Stimulated activated CD4-positive, alpha-beta T cell treated with anti-CD3 and anti-CD28 coated beads, TNF-alpha, amount 100 ng/mL, for 4 hours (primary cell): Measurements from ENCODE around the gene VMAC.
A peak's percentile ranks its signal among the peaks of the same experiment; 100 is the strongest.
"Not testable (repeated sequence)": the region's sequence is repeated elsewhere in the genome, so short reads cannot be mapped to it uniquely, and the experiment has no call there.

Source experiments
- DNase-seq, 3 experiments: peaks; one replicate each; pipeline ENCODE4 v3.0.0-alpha.2; 2020; ENCODE audit warnings: low read depth in 3 of 3

Gene VMAC, protein sequence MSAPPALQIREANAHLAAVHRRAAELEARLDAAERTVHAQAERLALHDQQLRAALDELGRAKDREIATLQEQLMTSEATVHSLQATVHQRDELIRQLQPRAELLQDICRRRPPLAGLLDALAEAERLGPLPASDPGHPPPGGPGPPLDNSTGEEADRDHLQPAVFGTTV

GRCh38 chr19:5904352-5905113, at the start of gene VMAC:
Gene VMAC (plus strand): TSS chr19:5904872. CDS start chr19:5904891, 19 bp downstream.
- peak; percentile 99 to 100 (median 99) for DNase-seq

DNA sequence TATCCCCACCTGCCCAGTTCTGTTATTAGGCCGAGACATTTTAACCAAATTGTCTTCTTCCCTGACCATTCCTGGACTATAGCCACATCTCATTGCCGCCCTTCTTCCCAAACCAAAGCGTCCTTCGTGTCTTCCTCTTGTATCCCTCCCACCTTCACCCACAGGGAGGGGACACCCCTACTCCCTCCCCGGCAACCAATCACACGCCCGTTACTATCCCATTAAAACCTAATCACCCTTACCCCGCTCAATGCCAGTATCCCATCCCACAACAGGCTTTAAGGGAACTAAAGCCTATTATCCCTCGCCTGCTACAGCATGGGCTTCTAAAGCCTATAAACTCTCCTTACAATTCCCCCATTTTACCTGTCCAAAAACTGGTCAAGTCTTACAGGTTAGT, 49.5 kb upstream of the VMAC start:
- not testable (repeated sequence) for DNase-seq

DNA sequence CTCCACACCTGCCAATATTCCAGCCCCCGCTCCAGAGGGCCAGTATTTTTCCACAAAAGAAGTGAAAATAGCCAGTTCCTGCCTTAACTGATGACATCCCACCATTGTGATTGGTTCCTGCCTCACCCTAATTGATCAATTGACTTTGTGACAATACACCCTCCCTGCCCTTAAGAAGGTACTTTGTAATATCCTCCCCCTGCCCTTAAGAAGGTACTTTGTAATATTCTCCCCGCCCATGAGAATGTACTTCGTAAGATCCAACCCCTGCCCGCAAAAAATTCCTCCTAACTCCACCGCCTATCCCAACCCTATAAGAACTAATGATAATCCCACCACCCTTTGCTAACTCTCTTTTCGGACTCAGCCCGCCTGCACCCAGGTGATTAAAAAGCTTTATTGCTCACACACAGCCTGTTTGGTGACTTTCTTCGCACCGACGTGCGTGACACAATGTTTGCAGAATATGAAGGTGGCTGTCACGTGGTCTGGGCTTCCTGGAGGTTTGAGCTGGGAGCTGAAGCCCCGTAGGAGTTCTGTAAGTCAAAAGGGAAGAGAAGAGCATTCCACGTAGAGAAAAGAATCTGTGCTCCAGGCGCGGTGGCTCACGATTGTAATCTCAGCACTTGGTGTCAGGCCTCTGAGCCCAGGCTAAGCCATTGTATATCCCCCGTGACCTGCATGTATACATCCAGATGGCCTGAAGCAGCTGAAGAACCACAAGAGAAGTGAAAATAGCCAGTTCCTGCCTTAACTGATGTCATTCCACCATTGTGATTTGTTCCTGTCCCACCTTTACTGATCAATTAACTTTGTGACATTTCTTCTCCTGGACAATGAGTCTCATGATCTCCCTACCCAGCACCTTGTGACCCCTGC, 47.2 kb upstream of the VMAC start:
- DNase-seq: no peak

- DNase-seq: no peak
Observed at GRCh38 chr19:5863030-5863665, 41.5 kb upstream of the VMAC start.

DNA sequence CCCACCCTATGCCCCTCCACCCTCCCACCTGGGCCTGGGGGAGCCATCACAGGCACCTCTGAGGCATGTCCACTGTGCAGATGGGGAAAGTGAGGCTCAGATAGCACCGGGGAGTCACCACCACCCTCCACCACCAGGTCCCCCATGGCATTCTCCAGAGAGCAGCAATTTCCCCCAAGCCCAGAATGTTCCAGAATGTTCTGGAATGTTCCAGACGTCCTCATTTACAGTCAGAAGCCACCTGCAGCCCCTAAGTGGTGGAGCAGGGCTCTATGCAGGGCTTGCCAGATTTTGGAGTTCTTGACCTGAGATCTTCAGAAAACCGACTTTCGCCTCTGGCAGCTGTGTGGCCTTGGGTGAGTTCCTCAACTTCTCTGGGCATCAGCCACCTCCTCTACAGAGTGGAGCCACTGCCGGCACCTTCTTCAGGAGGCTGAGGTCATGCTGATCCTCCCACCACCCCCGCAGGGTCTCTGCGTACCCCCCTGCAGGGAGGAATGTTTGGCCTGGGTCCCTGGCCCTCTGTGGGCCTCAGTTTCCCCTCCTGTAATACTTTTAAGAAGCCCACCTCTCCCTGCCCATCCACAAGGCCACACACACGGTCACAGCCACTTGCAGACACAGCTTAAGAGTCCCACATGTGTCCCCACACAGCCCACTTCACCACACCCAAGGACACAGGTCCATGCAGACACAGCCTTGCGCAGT, 40.5 kb upstream of the VMAC start:
- DNase-seq: no peak

GRCh38 chr19:5864725-5865486, 39.8 kb upstream of the VMAC start:
- DNase-seq: no peak

DNA sequence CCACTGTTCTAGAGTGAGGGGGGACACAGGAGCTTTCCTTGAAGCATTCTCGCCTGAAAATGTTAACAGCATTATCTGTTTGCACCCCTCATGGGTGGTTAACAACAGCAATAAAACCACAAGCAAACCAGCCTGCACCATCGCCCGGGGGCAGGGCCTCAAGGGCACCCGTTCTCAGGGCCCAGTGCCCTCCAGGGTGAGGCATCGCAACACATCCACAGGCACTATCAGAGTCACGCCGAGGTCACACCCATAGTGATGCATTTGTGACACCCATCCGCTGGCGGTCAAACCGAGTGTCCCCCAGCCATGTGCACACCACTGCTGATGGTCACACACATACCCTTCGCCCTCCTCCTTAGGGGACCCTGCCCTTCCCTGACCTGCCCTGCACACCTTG, 38.9 kb upstream of the VMAC start:
- no peak for DNase-seq

DNA sequence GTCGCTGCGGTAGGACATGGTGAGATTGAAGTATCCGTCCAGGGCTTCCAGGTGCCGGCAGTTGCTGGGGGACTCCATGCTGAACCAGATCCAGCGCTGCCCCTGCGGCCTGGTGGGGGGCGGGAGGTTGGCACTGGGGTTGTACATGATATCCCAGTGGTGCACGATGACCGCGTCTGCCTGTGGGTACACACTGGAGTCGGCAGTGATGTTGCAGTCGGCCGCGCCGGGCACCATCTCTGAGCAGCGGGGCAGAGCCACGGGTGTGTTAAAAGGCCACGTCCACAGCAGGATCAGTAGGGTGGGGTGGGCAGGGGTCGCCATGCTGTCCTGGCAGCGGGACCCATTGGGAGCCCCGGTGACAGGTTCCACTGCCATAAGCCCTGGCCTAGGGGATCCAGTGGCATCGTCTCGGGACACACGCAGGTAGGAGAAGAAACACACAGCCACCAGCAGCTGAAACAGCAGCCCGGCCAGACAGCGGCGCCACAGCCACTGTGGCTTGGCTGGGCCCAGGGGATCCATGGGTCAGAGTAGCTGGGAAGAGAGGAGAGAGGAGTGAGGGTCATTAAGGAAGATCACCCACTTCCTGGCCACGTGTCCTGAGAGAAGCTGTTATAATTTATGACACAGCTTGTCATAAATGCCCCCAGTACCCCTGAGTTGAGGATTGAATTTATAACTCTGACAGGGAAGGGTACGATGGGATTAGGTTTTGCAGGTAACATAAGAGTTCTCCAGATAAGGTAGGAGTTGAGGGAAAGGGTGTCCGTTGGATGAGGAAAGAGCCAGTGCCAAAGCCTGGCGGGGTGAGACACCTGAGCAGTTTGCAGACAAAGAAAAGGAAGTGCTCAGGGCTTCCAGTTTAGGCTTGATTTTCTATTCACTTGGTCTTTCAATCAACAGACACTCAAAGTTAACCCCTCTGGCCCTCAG, 37.2 kb upstream of the VMAC start:
- no peak for DNase-seq

DNA sequence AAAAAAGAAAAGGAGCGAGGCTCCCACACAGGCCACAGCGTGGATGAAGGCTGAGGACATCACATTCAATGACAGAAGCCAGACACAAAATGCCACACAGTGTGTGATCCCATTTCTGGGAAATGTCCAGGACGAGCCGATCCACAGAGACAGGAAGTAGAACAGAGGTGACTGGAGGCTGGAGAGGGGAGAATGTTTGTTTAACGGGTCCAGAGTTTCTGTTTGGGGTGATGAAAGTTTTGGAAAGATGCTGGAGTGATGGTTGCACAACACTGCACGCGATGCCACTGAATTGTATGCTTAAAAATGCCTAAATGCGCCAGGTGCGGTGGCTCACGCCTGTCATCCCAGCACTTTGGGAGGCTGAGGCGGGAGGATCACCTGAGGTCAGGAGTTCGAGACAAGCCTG, 33.7 kb upstream of the VMAC start:
- no peak for DNase-seq

DNA sequence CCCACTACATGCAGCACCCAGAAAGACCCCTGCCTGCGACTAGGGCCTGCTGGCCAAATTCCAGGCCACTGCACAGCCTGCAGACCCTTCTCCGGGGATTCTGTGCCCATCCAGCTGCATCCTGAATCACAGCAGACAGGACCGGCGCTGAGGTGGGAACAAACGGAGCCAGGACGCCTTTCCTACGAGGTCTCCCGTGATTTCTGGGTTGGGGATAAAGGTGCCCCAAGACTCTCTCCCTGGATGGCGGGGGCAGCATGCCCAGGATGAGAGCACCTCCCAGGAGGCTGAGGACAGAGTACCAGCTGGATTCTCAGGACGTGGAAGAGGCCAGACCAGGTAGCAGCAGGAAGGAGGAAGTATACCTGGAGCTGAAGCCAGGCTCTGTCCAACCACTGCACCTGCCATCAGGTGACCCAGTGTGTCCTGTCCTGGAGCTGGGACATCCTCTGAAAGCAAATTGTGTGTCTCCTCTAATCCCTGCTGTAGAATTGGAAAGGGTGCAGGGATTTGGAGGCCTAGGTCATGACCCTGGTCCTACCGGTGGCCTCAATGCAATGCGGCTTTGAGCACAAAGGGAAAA, 31.0 kb upstream of the VMAC start:
- DNase-seq: no peak

- not testable (repeated sequence) for DNase-seq
Observed at GRCh38 chr19:5874496-5874895, 30.2 kb upstream of the VMAC start.

DNA sequence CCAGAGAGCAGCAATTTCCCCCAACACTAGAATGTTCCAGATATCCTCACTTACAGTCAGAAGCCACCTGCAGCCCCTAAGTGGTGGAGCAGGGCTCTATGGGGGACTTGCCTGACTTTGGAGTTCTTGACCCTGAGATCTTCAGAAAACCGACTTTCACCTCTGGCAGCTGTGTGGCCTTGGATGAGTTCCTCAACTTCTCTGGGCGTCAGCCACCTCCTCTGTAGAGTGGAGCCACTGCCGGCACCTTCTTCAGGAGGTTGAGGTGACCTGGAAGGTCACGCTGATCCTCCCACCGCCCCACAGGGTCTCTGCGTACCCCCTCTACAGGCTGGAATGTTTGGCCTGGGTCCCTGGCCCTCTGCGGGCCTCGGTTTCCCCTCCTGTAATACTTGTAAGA, 27.2 kb upstream of the VMAC start:
- DNase-seq: no peak

DNA sequence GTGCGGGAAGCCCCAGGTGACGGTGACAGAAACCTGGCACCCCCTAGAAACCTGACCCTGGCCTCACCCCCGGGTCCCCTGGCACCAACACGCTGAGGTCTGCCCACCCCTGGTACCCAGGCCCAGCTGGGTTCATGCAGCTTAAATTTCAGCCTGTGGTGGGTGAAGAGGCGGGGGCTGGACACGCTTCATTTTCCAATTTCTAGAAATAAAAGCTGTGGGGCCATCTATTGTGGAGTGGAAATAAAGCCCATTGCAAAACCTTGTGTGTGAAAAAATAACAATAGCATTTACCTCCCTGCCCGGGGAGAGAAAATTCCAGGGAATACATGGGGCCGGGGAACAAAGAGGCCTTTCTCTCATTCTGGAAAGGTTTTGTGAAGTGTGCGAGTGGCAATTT, 26.8 kb upstream of the VMAC start:
- DNase-seq: no peak

DNA sequence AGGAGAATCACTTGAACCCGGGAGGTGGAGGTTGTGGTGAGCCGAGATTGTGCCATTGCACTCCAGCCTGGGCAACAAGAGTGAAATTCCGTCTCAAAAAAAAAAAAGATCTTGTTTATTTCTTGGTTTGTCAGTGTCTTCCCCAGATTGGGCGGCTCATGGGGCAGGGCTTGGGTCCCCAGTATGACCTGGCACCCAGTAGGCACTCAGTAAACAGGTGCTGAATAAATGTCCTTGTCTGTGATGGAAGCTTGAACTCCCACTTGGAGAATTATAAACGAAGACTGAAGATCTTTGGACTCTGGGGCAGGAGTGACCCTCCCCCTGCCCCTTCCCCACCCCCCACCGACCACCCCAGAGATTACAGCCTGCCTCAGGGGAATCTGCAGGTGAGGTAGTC, 24.5 kb upstream of the VMAC start:
- no peak for DNase-seq

DNA sequence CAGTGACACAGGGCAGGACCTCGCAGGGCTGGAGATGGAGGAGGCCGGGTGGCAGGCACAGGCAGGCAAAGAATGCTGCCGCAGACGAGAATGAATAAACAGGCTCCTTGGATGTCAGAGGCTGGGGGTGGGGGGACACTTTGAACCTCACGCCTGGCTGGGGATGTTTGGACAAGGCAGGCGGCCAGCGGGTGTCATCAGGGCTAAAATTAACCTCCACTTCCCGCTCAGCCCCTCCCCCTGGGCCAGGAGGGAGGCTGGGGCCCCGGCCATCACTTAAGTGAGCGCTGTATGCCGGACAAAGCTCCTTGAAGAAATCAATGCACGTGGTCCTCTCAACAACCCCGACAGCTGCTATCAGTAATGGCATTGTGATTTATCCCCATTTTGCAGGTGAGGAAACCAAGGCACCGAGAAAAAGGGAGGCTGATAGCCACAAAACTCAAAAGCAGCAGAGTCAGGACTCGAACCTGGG, 24.0 kb upstream of the VMAC start:
- no peak for DNase-seq

DNA sequence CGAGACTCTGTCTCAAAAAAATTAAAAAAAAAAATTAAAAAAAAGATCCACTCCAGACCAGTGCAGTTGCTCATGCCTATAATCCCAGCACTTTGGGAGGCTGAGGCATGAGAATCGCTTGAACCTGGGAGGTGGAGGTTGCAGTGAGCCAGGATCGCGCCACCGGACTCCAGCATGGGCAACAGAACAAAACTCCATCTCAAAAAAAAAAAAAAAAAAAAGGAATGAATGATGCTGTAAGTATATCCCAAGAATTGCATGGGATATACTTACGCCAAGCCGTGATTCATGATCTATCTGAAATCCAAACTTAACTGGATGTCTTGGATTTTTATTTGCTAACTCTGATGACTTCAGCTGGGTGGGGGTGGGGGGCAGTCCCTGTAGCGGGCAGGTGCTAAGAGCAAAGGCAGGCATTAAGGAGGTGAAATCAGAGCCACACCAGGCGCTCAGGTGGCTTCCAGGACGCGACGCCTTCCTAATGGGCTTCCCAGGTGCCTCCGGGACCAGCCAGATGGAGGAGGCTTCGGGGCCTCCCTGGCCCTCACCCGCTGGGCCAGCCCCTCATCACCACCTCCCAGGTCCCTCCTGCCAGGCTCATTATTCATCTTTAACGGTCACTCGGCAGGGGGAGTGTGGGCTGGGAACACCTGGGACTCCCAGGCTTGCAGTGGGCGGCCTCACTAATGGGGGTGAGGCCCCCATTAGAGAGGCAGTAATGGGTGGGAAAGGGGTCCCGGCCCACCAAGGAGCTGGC, 23.0 kb upstream of the VMAC start:
- DNase-seq: no peak

GRCh38 chr19:5882421-5882968, 22.2 kb upstream of the VMAC start:
- DNase-seq: no peak
